ENCODE data around the gene DAAM1. TPM values are rescaled to one million over a fixed set of nuclear protein-coding genes. Genes with fewer than 3 reads are reported as not detected.

The DAAM1 gene
- total and polyA plus RNA-seq, 3 donors from 2014 or later: 23.9 to 57.3 (median 54.6) TPM

- Histone ChIP-seq H3K27me3 (no peaks in the 10 kb centered on the region), H3K9me3 (no peaks in the 10 kb centered on the region), H3K4me1 (peaks cover 12% of the 10 kb centered on the region), H3K4me3 (no peak overlapping the region), H3K27ac (no peak overlapping the region), H3K36me3 (ENCODE audit: low read depth, missing control alignments) (no peaks in the 10 kb centered on the region)
- 92 to 96% methylated on average over 10 of the region's 10 CpGs for WGBS, 2 donors
- no peak for TF ChIP-seq CTCF (IDR thresholded peaks at IDR 0.05)
- TF ChIP-seq POLR2A (IDR thresholded peaks at IDR 0.05): no peak
- DNase-seq: no peak
- intact Hi-C loops (cut with DNase I; ENCODE audit: low total_unique reads): no loop called here
Observed at GRCh38 chr14:59344691-59345455, 156.4 kb downstream of the DAAM1 start.

DNA sequence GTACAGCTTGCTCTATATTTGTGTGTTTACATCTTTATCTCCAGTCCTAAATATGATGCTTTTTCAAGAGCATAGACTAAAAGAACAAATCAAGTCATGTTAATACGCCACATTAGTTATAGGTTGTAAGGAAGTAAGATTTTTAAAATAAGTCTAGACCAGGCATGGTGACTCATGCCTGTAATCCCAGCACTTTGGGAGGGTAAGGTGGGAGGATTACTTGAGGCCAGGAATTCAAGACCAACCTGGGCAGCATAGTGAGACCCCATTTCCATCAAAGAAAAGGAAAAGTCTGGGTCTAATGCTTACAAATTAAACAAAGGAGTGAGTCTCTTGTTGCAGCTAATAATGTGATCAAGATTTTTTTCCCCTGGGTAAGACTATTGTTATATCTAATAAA is 157.9 kb downstream of the DAAM1 start:
- TF ChIP-seq CTCF (IDR thresholded peaks at IDR 0.05): no peak
- Histone ChIP-seq H3K4me3 (no peak overlapping the region), H3K36me3 (ENCODE audit: low read depth, missing control alignments) (no peaks in the 10 kb centered on the region), H3K27ac (no peak overlapping the region), H3K4me1 (peaks cover 12% of the 10 kb centered on the region), H3K9me3 (no peaks in the 10 kb centered on the region), H3K27me3 (no peaks in the 10 kb centered on the region)
- WGBS, 2 donors: 96 to 100% methylated on average over 1 of the region's 1 CpG
- no peak for DNase-seq
- intact Hi-C loops (cut with DNase I; ENCODE audit: low total_unique reads): no loop called here

DNA sequence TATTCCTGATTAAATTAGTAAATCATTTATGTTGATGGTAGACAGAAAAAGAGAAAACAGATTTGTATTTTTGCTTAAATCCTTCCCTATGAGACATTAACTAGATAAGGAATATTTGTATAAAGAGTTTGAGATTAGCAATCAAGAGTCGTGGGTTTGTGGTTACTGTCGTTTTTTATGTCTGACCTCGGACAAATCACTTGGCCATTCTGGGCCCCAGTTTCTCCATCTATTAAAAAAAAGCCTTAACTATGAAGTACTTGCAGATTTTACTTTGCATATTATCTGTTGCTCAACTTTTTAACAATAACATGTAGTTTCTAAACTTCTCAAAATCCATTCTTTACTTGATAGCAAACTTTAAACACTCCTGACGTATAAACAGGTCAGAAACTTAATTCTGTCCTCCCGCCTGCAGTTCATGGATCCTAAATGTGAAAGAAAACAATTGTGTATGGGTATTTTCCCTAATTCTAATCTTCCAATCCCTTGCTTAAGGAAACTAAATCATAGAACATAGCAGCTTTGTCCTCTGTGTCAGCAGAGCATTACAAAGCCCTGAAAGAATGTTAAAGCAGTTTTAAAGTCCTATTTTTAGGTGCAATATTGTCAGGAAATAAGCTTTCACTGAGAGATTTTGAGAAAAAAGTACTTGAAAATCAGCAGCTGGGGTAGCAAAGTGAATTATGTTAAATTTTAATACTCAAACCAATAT is 158.5 kb downstream of the DAAM1 start:
- no peak for DNase-seq
- WGBS, 2 donors: 39 to 57% methylated on average over 5 of the region's 5 CpGs
- Histone ChIP-seq H3K4me3 (no peak overlapping the region), H3K36me3 (ENCODE audit: low read depth, missing control alignments) (no peaks in the 10 kb centered on the region), H3K4me1 (peaks cover 12% of the 10 kb centered on the region), H3K27me3 (no peaks in the 10 kb centered on the region), H3K27ac (peak overlapping the region in 1 of 2 donors; percentile 20), H3K9me3 (no peaks in the 10 kb centered on the region)
- TF ChIP-seq CTCF (IDR thresholded peaks at IDR 0.05) (no peak), POLR2A (IDR thresholded peaks at IDR 0.05) (no peak)
- intact Hi-C loops (cut with DNase I; ENCODE audit: low total_unique reads): no loop called here

DNA sequence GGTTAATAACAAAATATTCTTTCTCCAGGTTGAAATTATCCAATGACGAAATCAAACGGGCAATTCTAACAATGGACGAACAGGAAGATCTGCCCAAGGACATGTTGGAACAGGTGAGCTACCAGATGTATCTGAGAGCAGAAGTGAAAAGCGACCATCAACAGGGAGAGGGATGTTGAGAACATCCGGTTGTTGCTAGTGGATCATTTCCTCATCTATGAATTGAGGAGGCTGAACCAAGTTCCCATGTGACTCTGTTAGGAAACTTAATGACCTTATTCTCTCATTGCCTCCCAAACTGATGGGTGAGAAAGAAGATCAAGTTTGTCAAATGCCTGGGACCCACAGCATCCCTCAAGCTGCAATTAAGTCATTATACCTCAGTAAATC is 159.0 kb downstream of the DAAM1 start:
- no peaks in the 10 kb centered on the region for H3K36me3 ChIP-seq (ENCODE audit: low read depth, missing control alignments)
- no peak for TF ChIP-seq CTCF (IDR thresholded peaks at IDR 0.05)
- no peak for TF ChIP-seq POLR2A (IDR thresholded peaks at IDR 0.05)
- H3K4me1 ChIP-seq: peaks cover 12% of the 10 kb centered on the region
- no peaks in the 10 kb centered on the region for H3K27me3 ChIP-seq
- no peak overlapping the region for H3K4me3 ChIP-seq
- H3K9me3 ChIP-seq: no peaks in the 10 kb centered on the region
- peak overlapping the region in 1 of 2 donors; percentile 20 for H3K27ac ChIP-seq
- no peak for DNase-seq
- WGBS, 2 donors: 76 to 84% methylated on average over 5 of the region's 5 CpGs
- intact Hi-C loops (cut with DNase I; ENCODE audit: low total_unique reads): no loop called here
